Natural killer cell (primary cell): Measurements from ENCODE around the gene ATXN2. TPM values are rescaled to one million over a fixed set of nuclear protein-coding genes. Genes with fewer than 3 reads are reported as not detected.
"Not testable (repeated sequence)": the region's sequence is repeated elsewhere in the genome, so short reads cannot be mapped to it uniquely, and the experiment has no call there.

Experiments
- ATAC-seq, 3 donors: fragments of 150-1000 bp in 2 of 3; fragments of 200-7000 bp in 1 of 3; cut with Tn5 transposase; 1 replicate in 1 of 3; 2 replicates in 2 of 3; pipeline ENCODE4 v1.10.0; 2021; ENCODE audit warnings: mild to moderate bottlenecking in 2 of 3, moderate library complexity in 2 of 3
- DNase-seq, 2 donors: peaks; one replicate each; pipeline versions ENCODE4 v3.0.0 to v3.0.0-alpha.2; 2013 to 2021; ENCODE audit warnings: mixed read lengths in 1 of 2
- H3K27ac ChIP-seq: one replicate; pipeline ENCODE4 v1.5.1; 2013; ENCODE audit warnings: mild to moderate bottlenecking, low read length
- H3K27me3 ChIP-seq: one replicate; pipeline ENCODE4 v1.6.1; 2013; ENCODE audit warnings: low read length; ENCODE audit not compliant: control insufficient read depth, insufficient read depth
- H3K36me3 ChIP-seq: one replicate; pipeline ENCODE4 v1.6.1; 2013; ENCODE audit warnings: low read length; ENCODE audit not compliant: control insufficient read depth, insufficient read depth
- H3K4me1 ChIP-seq: one replicate; pipeline ENCODE4 v1.6.1; 2013; ENCODE audit warnings: low read length; ENCODE audit not compliant: control insufficient read depth, insufficient read depth
- H3K4me3 ChIP-seq: one replicate; pipeline ENCODE4 v1.5.1; 2013; ENCODE audit warnings: low read length
- H3K9me3 ChIP-seq: one replicate; pipeline ENCODE4 v1.6.1; 2013; ENCODE audit warnings: low read length; ENCODE audit not compliant: control insufficient read depth, insufficient read depth
- H3K27ac Mint-ChIP-seq, 2 donors: one replicate each; pipeline ENCODE4 v1.8.0; 2022; ENCODE audit warnings: mild to moderate bottlenecking in 2 of 2, mixed read lengths in 2 of 2, moderate library complexity in 1 of 2
- H3K27me3 Mint-ChIP-seq, 2 donors: one replicate each; pipeline ENCODE4 v1.8.0; 2022; ENCODE audit warnings: low read depth in 2 of 2, mixed read lengths in 2 of 2
- H3K36me3 Mint-ChIP-seq: one replicate; pipeline ENCODE4 v1.8.0; 2022; ENCODE audit warnings: mixed read lengths
- H3K4me1 Mint-ChIP-seq, 2 donors: one replicate each; pipeline ENCODE4 v1.8.0; 2022; ENCODE audit warnings: mixed read lengths in 2 of 2
- H3K4me3 Mint-ChIP-seq: one replicate; pipeline ENCODE4 v1.8.0; 2022; ENCODE audit warnings: mild to moderate bottlenecking, moderate library complexity, mixed read lengths
- H3K9me3 Mint-ChIP-seq, 2 donors: one replicate each; pipeline ENCODE4 v1.8.0; 2022; ENCODE audit warnings: mixed read lengths in 2 of 2
- CTCF ChIP-seq: fragments of 200-600 bp; IDR thresholded peaks from one replicate; pipeline ENCODE4 v1.8.0; 2022; ENCODE audit warnings: antibody characterized with exemption
- WGBS: methylation state at CpG from one replicate; pipeline ENCODE4 v1.1.7; 2013; ENCODE audit warnings: missing lambda C conversion rate; ENCODE audit not compliant: insufficient coverage; 5-methylcytosine and 5-hydroxymethylcytosine counted together
- intact Hi-C: fragments of 100-400 bp; cut with micrococcal nuclease; formaldehyde crosslinking; loops from one replicate; pipeline ENCODE4 v1.14.2; 2022
- total RNA-seq, 4 donors: library from RNA; stranded (reverse); fragments of 120-200 nt in 1 of 4; gene quantifications; one replicate each; pipeline versions ENCODE4 v1.2.3 to v1.2.4, GENCODE V29; 2013 to 2022

ATXN2 gene
- total RNA-seq, 3 donors from 2014 or later (not counting 1 experiment from before 2014, with no cell fraction given) = 44.9 to 56.5 (median 51.5) TPM

DNA sequence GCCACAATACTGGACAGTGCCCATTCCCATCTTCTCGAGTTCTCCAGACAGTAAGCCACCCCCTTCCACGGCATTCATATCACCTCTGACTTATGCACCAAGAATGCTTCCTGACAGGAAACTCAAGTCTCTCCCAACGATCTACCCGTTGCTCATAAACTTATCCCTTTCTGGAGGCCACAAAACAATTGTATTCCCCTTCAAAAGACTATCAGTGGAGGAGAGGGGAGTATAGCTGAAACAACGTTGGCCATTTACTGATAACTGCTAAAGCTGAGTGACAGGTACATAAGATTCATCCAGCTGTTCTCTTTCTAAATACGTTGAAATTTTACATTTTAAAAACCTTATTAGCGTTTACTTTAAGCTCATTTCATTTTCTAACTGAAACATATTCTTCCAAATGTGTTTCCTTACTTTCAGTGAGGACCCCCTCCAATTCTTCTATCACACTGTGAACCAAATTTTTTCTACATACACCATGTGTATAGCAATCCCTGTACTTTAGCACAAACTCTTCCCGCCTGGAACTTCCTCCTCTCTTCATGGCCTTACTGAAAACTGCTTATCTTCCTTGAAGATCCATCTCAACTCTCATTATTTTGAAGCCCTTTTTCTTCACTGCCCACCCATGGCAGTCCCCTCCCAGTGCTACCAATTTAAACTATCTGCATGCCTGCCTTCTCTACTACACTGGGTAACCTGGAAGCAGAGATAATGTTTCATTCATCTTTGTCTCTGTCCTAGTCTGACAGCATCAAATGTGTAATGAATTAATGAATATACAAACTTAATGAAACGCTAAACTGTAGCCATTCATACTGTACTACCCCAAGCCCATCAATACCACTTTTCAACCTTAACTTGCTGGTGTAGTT is 28.8 kb downstream of the ATXN2 start:
- no peaks in the 10 kb centered on the region for H3K4me1 ChIP-seq
- peak overlapping the region; percentile 2 to 18 for H3K27ac Mint-ChIP-seq
- TF ChIP-seq CTCF = no peak

GRCh38 chr12:111569363-111570083 is 29.6 kb downstream of the ATXN2 start:
- no peaks in the 10 kb centered on the region for H3K4me1 ChIP-seq
- no peaks in the 10 kb centered on the region for H3K36me3 ChIP-seq
- TF ChIP-seq CTCF = no peak
- H3K27me3 Mint-ChIP-seq = no peaks in the 10 kb centered on the region
- no peak overlapping the region for H3K4me3 ChIP-seq
- DNase-seq = no peak
- no peak overlapping the region for H3K4me3 Mint-ChIP-seq
- H3K27ac ChIP-seq = no peak overlapping the region
- no peaks in the 10 kb centered on the region for H3K9me3 ChIP-seq
- 93% methylated on average over 4 of the region's 6 CpGs for WGBS
- intact Hi-C loops = no loop called here
- H3K4me1 Mint-ChIP-seq = peaks cover 24 to 31% of the 10 kb centered on the region in 2 donors
- H3K36me3 Mint-ChIP-seq = no peaks in the 10 kb centered on the region
- peak overlapping the region; percentile 2 to 18 for H3K27ac Mint-ChIP-seq
- H3K27me3 ChIP-seq = no peaks in the 10 kb centered on the region
- H3K9me3 Mint-ChIP-seq = no peaks in the 10 kb centered on the region
- no peak for ATAC-seq

More for the DNA sequence above, 28.8 kb downstream of the ATXN2 start:
- Histone ChIP-seq H3K27ac (no peak overlapping the region), H3K27me3 (no peaks in the 10 kb centered on the region), H3K4me3 (no peak overlapping the region), H3K36me3 (no peaks in the 10 kb centered on the region), H3K9me3 (no peaks in the 10 kb centered on the region)
- Mint-ChIP-seq H3K4me3 (no peak overlapping the region), H3K36me3 (no peaks in the 10 kb centered on the region), H3K4me1 (peaks cover 24 to 31% of the 10 kb centered on the region in 2 donors), H3K27me3 (no peaks in the 10 kb centered on the region), H3K9me3 (no peaks in the 10 kb centered on the region)
- ATAC-seq (no peak), DNase-seq (no peak)
- 58% methylated on average over 9 of the region's 9 CpGs for WGBS
- intact Hi-C loops = no loop called here

DNA sequence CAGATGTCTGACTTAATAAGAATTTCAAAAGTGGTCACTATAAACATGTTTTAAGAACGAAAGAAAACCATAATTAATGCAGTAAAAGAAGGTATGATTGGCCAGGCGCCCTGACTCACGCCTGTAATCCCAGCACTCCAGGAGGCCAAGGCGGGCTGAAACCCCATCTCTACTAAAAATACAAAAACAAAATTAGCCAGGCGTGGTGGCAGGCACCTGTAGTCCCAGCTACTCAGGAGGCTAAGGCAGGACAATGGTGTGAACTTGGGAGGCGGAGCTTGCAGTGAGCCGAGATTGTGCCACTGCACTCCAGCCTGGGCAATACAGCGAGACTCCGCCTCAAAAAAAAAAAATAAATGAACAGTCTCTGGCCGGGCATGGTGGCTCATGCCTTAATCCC is 38.3 kb downstream of the ATXN2 start:
- H3K4me1 Mint-ChIP-seq = peaks cover 33 to 38% of the 10 kb centered on the region in 2 donors
- H3K4me3 Mint-ChIP-seq, H3K4me3 ChIP-seq, H3K36me3 Mint-ChIP-seq, H3K27ac ChIP-seq, H3K9me3 Mint-ChIP-seq, intact Hi-C loops, H3K9me3 ChIP-seq, ATAC-seq, H3K27ac Mint-ChIP-seq, H3K27me3 Mint-ChIP-seq, DNase-seq, H3K36me3 ChIP-seq, H3K27me3 ChIP-seq, H3K4me1 ChIP-seq: not testable (repeated sequence)
- WGBS = 94% methylated on average over 10 of the region's 10 CpGs

DNA sequence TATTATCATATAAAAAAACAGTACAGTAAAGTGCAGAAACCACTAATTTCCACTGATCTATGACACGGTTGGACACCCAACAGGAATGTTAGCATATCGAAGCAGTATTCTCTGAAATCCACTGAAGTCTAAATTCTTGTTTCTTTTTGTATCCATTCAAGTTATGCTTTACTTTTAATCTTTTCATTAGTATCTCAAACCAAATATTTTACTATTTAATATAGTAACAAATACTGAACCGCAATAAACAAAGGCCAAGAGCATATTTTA is 41.1 kb downstream of the ATXN2 start:
- DNase-seq (no peak), ATAC-seq (no peak)
- WGBS = 82% methylated on average over 2 of the region's 3 CpGs
- H3K4me1 ChIP-seq = no peaks in the 10 kb centered on the region
- H3K9me3 Mint-ChIP-seq = no peaks in the 10 kb centered on the region
- TF ChIP-seq CTCF = no peak
- no peaks in the 10 kb centered on the region for H3K27me3 ChIP-seq
- H3K27ac ChIP-seq = no peak overlapping the region
- no peaks in the 10 kb centered on the region for H3K9me3 ChIP-seq
- intact Hi-C loops = no loop called here
- peaks cover 37 to 40% of the 10 kb centered on the region in 2 donors for H3K4me1 Mint-ChIP-seq
- H3K27ac Mint-ChIP-seq = peak overlapping the region in 1 of 2 donors; percentile 65
- H3K4me3 ChIP-seq = no peak overlapping the region
- peaks cover 2% of the 10 kb centered on the region for H3K36me3 ChIP-seq
- H3K36me3 Mint-ChIP-seq = no peaks in the 10 kb centered on the region
- no peaks in the 10 kb centered on the region for H3K27me3 Mint-ChIP-seq
- no peak overlapping the region for H3K4me3 Mint-ChIP-seq
